GM11168 (cell line): ENCODE measurements around the gene L3MBTL4.

Experiments used
- in situ Hi-C: fragments of 300-500 bp; cut with MboI; formaldehyde crosslinking; loops from one replicate; pipeline ENCODE4 v1.12.0; 2022; ENCODE audit warnings: low sequenced_read_pairs; ENCODE audit not compliant: unreplicated experiment

L3MBTL4 gene

GRCh38 chr18:5977022-5977421 is 437.7 kb downstream of the L3MBTL4 start:
- in situ Hi-C loops: no loop called here

- in situ Hi-C loops: no loop called here
Measured at GRCh38 chr18:5975111-5976002, 439.4 kb downstream of the L3MBTL4 start.

GRCh38 chr18:5974696-5975095 is 440.0 kb downstream of the L3MBTL4 start:
- in situ Hi-C loops: no loop called here

GRCh38 chr18:5973099-5973498 is 441.6 kb downstream of the L3MBTL4 start:
- in situ Hi-C loops: no loop called here

GRCh38 chr18:5972298-5972697 is 442.4 kb downstream of the L3MBTL4 start:
- in situ Hi-C loops: no loop called here

GRCh38 chr18:5969989-5970403 is 444.7 kb downstream of the L3MBTL4 start:
- in situ Hi-C loops: no loop called here

- in situ Hi-C loops: no loop called here
Measured at GRCh38 chr18:5969355-5969988, 445.2 kb downstream of the L3MBTL4 start.

- in situ Hi-C loops: no loop called here
Measured at GRCh38 chr18:5967666-5968065, 447.0 kb downstream of the L3MBTL4 start.

GRCh38 chr18:5967007-5967406 is 447.7 kb downstream of the L3MBTL4 start:
- in situ Hi-C loops: no loop called here

GRCh38 chr18:5966514-5966913 is 448.2 kb downstream of the L3MBTL4 start:
- in situ Hi-C loops: no loop called here

- in situ Hi-C loops: no loop called here
Measured at GRCh38 chr18:5964996-5965395, 449.7 kb downstream of the L3MBTL4 start.

- in situ Hi-C loops: no loop called here
Measured at GRCh38 chr18:5964596-5964995, 450.1 kb downstream of the L3MBTL4 start.

GRCh38 chr18:5964108-5964507 is 450.6 kb downstream of the L3MBTL4 start:
- in situ Hi-C loops: no loop called here

- in situ Hi-C loops: no loop called here
Measured at GRCh38 chr18:5963267-5963666, 451.4 kb downstream of the L3MBTL4 start.

- in situ Hi-C loops: no loop called here
Measured at GRCh38 chr18:5962362-5962761, 452.3 kb downstream of the L3MBTL4 start.

GRCh38 chr18:5961828-5962150 is 452.9 kb downstream of the L3MBTL4 start:
- in situ Hi-C loops: no loop called here

- in situ Hi-C loops: no loop called here
Measured at GRCh38 chr18:5961097-5961827, 453.4 kb downstream of the L3MBTL4 start.

- in situ Hi-C loops: no loop called here
Measured at GRCh38 chr18:5958822-5959221, 455.9 kb downstream of the L3MBTL4 start.

GRCh38 chr18:5955861-5956260 is 458.9 kb downstream of the L3MBTL4 start:
- in situ Hi-C loops: no loop called here

GRCh38 chr18:5951515-5952091 is 463.1 kb downstream of the L3MBTL4 start:
- in situ Hi-C loops: no loop called here

- in situ Hi-C loops: no loop called here
Measured at GRCh38 chr18:5948781-5949180, 465.9 kb downstream of the L3MBTL4 start.
